ENCODE measurements around the gene SPPL2B.
A peak's percentile ranks its signal among the peaks of the same experiment; 100 is the strongest.
"Not testable (repeated sequence)": the region's sequence is repeated elsewhere in the genome, so short reads cannot be mapped to it uniquely, and the experiment has no call there.

The SPPL2B gene

GRCh38 chr19:2345794-2346663 is 17.5 kb downstream of the SPPL2B start:
- H3K9me3 Mint-ChIP-seq, result no peaks in the 10 kb centered on the region
- H3K4me3 Mint-ChIP-seq, result no peak overlapping the region
- ATAC-seq (no peak), DNase-seq (ENCODE audit: low spot score in 2 of 2) (no peak)
- H3K36me3 Mint-ChIP-seq, result peaks cover 6% of the 10 kb centered on the region
- peaks cover 6% of the 10 kb centered on the region for H3K4me1 Mint-ChIP-seq
- H3K27ac Mint-ChIP-seq, result peak overlapping the region; percentile 18

- not testable (repeated sequence) for H3K27ac Mint-ChIP-seq; H3K9me3 Mint-ChIP-seq; H3K4me1 Mint-ChIP-seq; H3K36me3 Mint-ChIP-seq; ATAC-seq; DNase-seq (ENCODE audit: low spot score in 2 of 2); H3K4me3 Mint-ChIP-seq
Observed at GRCh38 chr19:2349818-2350217, 21.3 kb downstream of the SPPL2B start.

- Mint-ChIP-seq H3K9me3 (no peaks in the 10 kb centered on the region), H3K4me3 (no peak overlapping the region), H3K4me1 (peaks cover 5% of the 10 kb centered on the region), H3K36me3 (peaks cover 4% of the 10 kb centered on the region), H3K27ac (no peak overlapping the region)
- ATAC-seq (no peak), DNase-seq (ENCODE audit: low spot score in 2 of 2) (no peak)
Observed at GRCh38 chr19:2350656-2351055, 22.2 kb downstream of the SPPL2B start.

- Mint-ChIP-seq H3K36me3 (no peaks in the 10 kb centered on the region), H3K4me1 (no peaks in the 10 kb centered on the region), H3K9me3 (no peaks in the 10 kb centered on the region), H3K27ac (no peak overlapping the region), H3K4me3 (no peak overlapping the region)
- no peak for DNase-seq (ENCODE audit: low spot score in 2 of 2)
- no peak for ATAC-seq
Observed at GRCh38 chr19:2351591-2351990, 23.1 kb downstream of the SPPL2B start.

GRCh38 chr19:2352121-2352520 is 23.6 kb downstream of the SPPL2B start:
- Mint-ChIP-seq H3K27ac (no peak overlapping the region), H3K4me1 (no peaks in the 10 kb centered on the region), H3K36me3 (no peaks in the 10 kb centered on the region), H3K4me3 (no peak overlapping the region), H3K9me3 (no peaks in the 10 kb centered on the region)
- ATAC-seq (no peak), DNase-seq (ENCODE audit: low spot score in 2 of 2) (no peak)

- no peaks in the 10 kb centered on the region for H3K9me3 Mint-ChIP-seq
- DNase-seq (ENCODE audit: low spot score in 2 of 2) (no peak), ATAC-seq (no peak)
- no peaks in the 10 kb centered on the region for H3K36me3 Mint-ChIP-seq
- H3K27ac Mint-ChIP-seq, result no peak overlapping the region
- H3K4me3 Mint-ChIP-seq, result no peak overlapping the region
- H3K4me1 Mint-ChIP-seq, result no peaks in the 10 kb centered on the region
Observed at GRCh38 chr19:2353159-2353886, 24.8 kb downstream of the SPPL2B start.

- H3K27ac Mint-ChIP-seq, result no peak overlapping the region
- H3K4me1 Mint-ChIP-seq, result no peaks in the 10 kb centered on the region
- ATAC-seq, result no peak
- no peaks in the 10 kb centered on the region for H3K36me3 Mint-ChIP-seq
- no peaks in the 10 kb centered on the region for H3K9me3 Mint-ChIP-seq
- no peak overlapping the region for H3K4me3 Mint-ChIP-seq
- no peak for DNase-seq (ENCODE audit: low spot score in 2 of 2)
Observed at GRCh38 chr19:2353887-2354592, 25.6 kb downstream of the SPPL2B start.

GRCh38 chr19:2354670-2355069 is 26.2 kb downstream of the SPPL2B start:
- Mint-ChIP-seq H3K4me3 (no peak overlapping the region), H3K36me3 (no peaks in the 10 kb centered on the region), H3K4me1 (no peaks in the 10 kb centered on the region), H3K9me3 (no peaks in the 10 kb centered on the region), H3K27ac (no peak overlapping the region)
- DNase-seq (ENCODE audit: low spot score in 2 of 2) (no peak), ATAC-seq (no peak)

GRCh38 chr19:2355168-2356035 is 26.9 kb downstream of the SPPL2B start:
- H3K9me3 Mint-ChIP-seq, result no peaks in the 10 kb centered on the region
- H3K4me3 Mint-ChIP-seq, result no peak overlapping the region
- no peaks in the 10 kb centered on the region for H3K36me3 Mint-ChIP-seq
- H3K4me1 Mint-ChIP-seq, result no peaks in the 10 kb centered on the region
- DNase-seq (ENCODE audit: low spot score in 2 of 2), result no peak
- no peak overlapping the region for H3K27ac Mint-ChIP-seq
- ATAC-seq, result no peak

- H3K9me3 Mint-ChIP-seq, result no peaks in the 10 kb centered on the region
- ATAC-seq (no peak), DNase-seq (ENCODE audit: low spot score in 2 of 2) (no peak)
- no peaks in the 10 kb centered on the region for H3K4me1 Mint-ChIP-seq
- H3K4me3 Mint-ChIP-seq, result no peak overlapping the region
- H3K36me3 Mint-ChIP-seq, result no peaks in the 10 kb centered on the region
- no peak overlapping the region for H3K27ac Mint-ChIP-seq
Observed at GRCh38 chr19:2356036-2356646, 27.7 kb downstream of the SPPL2B start.

- DNase-seq (ENCODE audit: low spot score in 2 of 2) (no peak), ATAC-seq (no peak)
- Mint-ChIP-seq H3K27ac (no peak overlapping the region), H3K4me1 (no peaks in the 10 kb centered on the region), H3K36me3 (no peaks in the 10 kb centered on the region), H3K4me3 (no peak overlapping the region), H3K9me3 (no peaks in the 10 kb centered on the region)
Observed at GRCh38 chr19:2357279-2358206, 29.1 kb downstream of the SPPL2B start.

- Mint-ChIP-seq H3K36me3 (no peaks in the 10 kb centered on the region), H3K9me3 (no peaks in the 10 kb centered on the region), H3K4me1 (no peaks in the 10 kb centered on the region), H3K27ac (peak overlapping the region; percentile 46), H3K4me3 (no peak overlapping the region)
- ATAC-seq (no peak), DNase-seq (ENCODE audit: low spot score in 2 of 2) (no peak)
Observed at GRCh38 chr19:2358548-2359173, 30.2 kb downstream of the SPPL2B start.

- DNase-seq (ENCODE audit: low spot score in 2 of 2) (no peak), ATAC-seq (peak; percentile 42)
- Mint-ChIP-seq H3K4me3 (no peak within 1 kb of the TSS), H3K4me1 (no peaks in the 10 kb centered on the region), H3K9me3 (no peaks in the 10 kb centered on the region), H3K36me3 (no peaks in the 10 kb centered on the region), H3K27ac (no peak within 1 kb of the TSS)
Observed at GRCh38 chr19:2359992-2360685, 31.7 kb downstream of the SPPL2B start, which contains the start of gene TMPRSS9. Gene TMPRSS9 (plus strand): TSS chr19:2360265. CDS start chr19:2389786, 29,521 bp downstream.

Measured in stimulated activated effector memory CD8-positive, alpha-beta T cell treated with anti-CD3 and anti-CD28 coated beads, Interleukin-12 subunit alpha, Interleukin-12 subunit beta, amount 100 ng/mL, for 72 hours (primary cell).